Neural progenitor cell (in vitro differentiated cells): Measurements from ENCODE around the gene ARMH2.

Source experiments
- EZH2 ChIP-seq: fragments of 200-600 bp; sonication (generic); IDR thresholded peaks from 2 replicates; pipeline ENCODE4 v1.6.1; 2017; ENCODE audit warnings: antibody characterized with exemption, mild to moderate bottlenecking, moderate library complexity
- EZH2phosphoT487 ChIP-seq: fragments of 200-600 bp; sonication (generic); IDR thresholded peaks from 2 replicates; pipeline ENCODE4 v1.6.1; 2017; ENCODE audit warnings: antibody characterized with exemption
- TF ChIP-seq, protein P1 (sequence below): fragments of 200-600 bp; sonication (generic); IDR thresholded peaks from 2 replicates; pipeline ENCODE4 v1.5.1; 2017; ENCODE audit warnings: antibody characterized with exemption, mild to moderate bottlenecking

DNA sequence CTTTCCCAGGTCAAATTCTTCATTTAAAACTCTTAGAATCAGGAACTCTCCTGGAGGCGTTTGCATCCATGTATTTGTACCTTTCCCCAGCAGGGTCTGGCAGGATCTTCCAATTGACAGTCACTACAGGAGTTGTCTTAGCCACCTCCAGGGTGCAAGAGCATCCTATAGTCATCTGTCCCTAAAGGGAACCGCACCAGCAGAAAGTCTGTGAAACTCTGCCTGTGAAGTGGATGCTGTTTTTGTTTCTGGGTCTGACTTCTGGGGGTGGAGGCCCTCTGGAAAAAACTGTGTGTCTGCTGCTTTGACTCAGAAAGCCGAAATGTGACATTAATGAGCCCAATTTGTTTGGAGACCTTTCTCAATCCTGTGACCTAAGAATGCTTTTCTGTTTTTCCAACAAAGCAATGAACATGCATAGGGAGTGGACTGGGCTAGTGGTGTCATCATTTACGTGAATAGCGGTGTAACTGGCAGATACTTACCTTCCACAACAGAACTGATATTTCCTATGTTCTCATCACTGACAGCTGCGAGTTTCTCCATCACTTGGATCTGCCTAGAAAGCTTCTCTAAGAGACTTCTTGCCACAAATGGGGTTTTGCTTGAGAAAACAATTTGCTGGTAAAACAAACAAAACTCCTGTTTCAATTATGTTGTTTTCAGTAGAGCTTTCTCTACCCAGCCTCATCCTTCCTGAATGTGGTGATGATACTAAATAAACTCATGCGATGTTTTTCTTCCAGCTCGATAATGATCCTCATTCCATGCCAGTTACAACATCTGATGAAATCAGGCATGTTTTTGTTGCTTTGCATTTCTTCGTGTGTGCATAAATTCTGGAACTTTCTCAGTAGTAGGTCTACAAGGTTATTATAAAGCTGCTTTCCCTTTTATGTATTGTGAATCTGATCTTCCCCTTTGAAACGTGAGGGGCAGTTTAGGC, 33.3 kb upstream of the ARMH2 start:
- TF ChIP-seq, protein P1, sequence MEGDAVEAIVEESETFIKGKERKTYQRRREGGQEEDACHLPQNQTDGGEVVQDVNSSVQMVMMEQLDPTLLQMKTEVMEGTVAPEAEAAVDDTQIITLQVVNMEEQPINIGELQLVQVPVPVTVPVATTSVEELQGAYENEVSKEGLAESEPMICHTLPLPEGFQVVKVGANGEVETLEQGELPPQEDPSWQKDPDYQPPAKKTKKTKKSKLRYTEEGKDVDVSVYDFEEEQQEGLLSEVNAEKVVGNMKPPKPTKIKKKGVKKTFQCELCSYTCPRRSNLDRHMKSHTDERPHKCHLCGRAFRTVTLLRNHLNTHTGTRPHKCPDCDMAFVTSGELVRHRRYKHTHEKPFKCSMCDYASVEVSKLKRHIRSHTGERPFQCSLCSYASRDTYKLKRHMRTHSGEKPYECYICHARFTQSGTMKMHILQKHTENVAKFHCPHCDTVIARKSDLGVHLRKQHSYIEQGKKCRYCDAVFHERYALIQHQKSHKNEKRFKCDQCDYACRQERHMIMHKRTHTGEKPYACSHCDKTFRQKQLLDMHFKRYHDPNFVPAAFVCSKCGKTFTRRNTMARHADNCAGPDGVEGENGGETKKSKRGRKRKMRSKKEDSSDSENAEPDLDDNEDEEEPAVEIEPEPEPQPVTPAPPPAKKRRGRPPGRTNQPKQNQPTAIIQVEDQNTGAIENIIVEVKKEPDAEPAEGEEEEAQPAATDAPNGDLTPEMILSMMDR, result no peak
- no peak for TF ChIP-seq EZH2
- no peak for TF ChIP-seq EZH2phosphoT487
